22Rv1 (cell line): ENCODE measurements around the gene SYT6.

Experiments
- ZFX ChIP-seq: fragments of 450-650 bp; IDR thresholded peaks from 2 replicates; pipeline ENCODE4 v1.6.1; 2017; ENCODE audit warnings: antibody characterized with exemption, borderline replicate concordance
- TF ChIP-seq, protein P1 (sequence below): fragments of 450-650 bp; IDR thresholded peaks from 2 replicates; pipeline ENCODE4 v1.5.1; 2017; ENCODE audit warnings: mild to moderate bottlenecking

DNA sequence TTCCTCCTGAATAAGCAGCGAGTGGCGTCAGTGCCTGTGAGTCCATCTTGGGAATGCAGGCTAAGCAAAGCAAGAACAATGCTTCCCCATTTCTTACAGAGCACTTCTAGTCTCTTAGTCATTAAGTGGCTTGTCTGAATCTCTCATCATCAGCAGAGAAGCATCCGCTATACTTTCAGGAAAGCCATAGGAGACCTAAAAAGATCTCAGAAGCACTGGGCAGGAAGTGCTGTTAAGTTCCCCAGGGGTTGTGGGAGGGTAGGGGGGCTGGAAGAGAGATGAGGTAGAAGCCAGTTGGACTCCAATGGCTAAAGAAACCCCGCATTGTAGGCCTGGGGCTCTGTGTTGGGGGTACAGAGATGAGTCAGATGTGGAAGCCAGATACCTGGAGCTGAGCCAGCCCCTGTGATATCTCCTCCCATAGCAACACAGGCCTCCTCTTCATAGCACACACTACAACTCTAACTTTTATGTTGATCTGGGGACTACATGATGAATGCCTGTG lies 44.9 kb downstream of the SYT6 start:
- TF ChIP-seq ZFX = no peak
- TF ChIP-seq, protein P1, sequence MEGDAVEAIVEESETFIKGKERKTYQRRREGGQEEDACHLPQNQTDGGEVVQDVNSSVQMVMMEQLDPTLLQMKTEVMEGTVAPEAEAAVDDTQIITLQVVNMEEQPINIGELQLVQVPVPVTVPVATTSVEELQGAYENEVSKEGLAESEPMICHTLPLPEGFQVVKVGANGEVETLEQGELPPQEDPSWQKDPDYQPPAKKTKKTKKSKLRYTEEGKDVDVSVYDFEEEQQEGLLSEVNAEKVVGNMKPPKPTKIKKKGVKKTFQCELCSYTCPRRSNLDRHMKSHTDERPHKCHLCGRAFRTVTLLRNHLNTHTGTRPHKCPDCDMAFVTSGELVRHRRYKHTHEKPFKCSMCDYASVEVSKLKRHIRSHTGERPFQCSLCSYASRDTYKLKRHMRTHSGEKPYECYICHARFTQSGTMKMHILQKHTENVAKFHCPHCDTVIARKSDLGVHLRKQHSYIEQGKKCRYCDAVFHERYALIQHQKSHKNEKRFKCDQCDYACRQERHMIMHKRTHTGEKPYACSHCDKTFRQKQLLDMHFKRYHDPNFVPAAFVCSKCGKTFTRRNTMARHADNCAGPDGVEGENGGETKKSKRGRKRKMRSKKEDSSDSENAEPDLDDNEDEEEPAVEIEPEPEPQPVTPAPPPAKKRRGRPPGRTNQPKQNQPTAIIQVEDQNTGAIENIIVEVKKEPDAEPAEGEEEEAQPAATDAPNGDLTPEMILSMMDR = no peak
